Forelimb muscle (tissue), 1 donor: ENCODE results near the gene GOLGA8O. TPM values are rescaled to one million over a fixed set of nuclear protein-coding genes. Genes with fewer than 3 reads are reported as not detected.
"Not testable (repeated sequence)": the region's sequence is repeated elsewhere in the genome, so short reads cannot be mapped to it uniquely, and the experiment has no call there.

ENCODE experiments used
- DNase-seq: peaks from one replicate; pipeline ENCODE4 v3.0.0-alpha.2; 2013; ENCODE audit warnings: low read depth
- polyA plus RNA-seq: library from polyadenylated mRNA; unstranded; fragments of 120-200 nt; gene quantifications from one replicate; pipeline ENCODE4 v1.2.1, GENCODE V29; 2013; ENCODE audit not compliant: insufficient read length

Gene GOLGA8O, protein sequence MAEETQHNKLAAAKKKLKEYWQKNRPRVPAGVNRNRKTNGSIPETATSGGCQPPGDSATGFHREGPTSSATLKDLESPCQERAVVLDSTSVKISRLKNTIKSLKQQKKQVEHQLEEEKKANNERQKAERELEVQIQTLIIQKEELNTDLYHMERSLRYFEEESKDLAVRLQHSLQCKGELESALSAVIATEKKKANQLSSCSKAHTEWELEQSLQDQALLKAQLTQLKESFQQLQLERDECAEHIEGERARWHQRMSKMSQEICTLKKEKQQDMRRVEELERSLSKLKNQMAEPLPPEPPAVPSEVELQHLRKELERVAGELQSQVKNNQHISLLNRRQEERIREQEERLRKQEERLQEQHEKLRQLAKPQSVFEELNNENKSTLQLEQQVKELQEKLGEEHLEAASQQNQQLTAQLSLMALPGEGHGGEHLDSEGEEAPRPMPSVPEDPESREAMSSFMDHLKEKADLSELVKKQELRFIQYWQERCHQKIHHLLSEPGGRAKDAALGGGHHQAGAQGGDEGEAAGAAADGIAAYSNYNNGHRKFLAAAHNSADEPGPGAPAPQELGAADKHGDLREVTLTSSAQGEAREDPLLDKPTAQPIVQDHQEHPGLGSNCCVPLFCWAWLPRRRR
- polyA plus RNA-seq, result 0.92 TPM

DNA sequence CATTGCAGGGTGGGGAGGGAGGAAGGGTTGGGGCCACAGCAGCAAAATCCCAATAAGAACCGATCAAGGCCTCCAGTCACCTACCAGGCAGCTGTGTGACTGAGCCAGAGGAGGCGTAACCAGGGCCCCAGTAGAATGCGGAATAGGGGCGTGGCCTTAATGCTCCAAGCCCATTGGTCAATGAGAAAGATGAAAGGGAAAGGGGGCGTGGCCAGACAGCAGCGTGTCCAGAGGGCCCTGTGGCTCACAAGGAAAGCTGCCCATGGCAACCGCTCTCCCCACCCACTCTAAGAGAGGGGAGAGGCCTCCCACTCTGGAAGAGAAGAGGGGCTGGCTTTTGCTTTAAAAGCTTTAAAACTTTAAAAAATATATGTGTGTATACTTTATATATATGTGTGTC is at the start of gene GOLGA8O:
Gene GOLGA8O, minus strand, starts transcription at position 101 of the 400 bp plus-strand sequence. Its CDS starts 98 bp downstream, at position 3.
- not testable (repeated sequence) for DNase-seq

DNA sequence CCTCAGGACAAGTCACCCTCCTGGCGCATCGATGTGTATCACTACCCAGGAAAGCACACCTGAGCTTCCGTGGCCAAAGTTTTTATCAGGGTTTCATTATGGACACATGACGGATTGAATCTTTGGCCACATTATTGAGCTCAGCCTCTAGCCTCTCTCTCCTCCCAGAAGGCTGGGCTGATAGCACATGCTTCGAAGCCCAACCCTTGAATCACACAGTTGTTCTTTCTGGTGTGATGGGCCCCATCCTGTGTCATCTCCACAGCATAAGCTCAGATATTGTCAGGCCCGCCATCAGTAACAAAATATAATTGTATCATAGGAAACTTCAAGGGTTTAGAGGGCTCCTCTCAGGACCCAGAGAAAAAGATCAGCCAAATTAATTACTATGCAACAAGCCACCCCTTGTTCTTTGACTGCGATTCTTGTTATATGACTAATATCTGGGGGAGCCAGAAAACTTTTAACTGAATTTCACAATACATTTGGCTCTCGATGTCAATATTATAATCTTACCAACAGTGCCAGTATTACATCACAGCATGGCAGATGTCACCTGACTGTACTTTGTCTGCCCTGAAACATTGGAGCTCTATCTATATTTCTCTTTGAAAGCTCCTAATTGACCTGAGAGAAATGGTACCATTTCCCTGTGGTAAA is 48.8 kb upstream of the GOLGA8O start:
- not testable (repeated sequence) for DNase-seq

DNA sequence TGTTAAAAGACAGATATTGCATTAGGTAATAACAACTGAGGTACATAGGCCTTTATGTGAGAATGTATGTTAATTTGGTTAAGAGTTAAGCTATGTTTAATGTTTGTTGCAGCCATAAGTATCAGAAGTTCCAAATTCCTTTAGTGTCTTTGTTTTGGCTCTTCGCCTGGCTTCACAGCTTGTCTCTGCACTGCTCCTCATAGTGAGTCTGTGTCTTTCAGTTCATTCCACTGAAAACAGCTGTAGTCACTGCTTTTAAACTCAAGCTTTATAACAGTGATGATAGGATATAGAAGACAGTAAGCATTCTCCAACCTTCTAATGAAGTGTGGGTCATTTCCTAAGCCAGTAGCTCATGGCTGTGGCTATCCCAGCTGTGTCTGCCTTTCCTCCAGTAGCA is 47.5 kb upstream of the GOLGA8O start:
- DNase-seq, result peak; percentile 5

DNA sequence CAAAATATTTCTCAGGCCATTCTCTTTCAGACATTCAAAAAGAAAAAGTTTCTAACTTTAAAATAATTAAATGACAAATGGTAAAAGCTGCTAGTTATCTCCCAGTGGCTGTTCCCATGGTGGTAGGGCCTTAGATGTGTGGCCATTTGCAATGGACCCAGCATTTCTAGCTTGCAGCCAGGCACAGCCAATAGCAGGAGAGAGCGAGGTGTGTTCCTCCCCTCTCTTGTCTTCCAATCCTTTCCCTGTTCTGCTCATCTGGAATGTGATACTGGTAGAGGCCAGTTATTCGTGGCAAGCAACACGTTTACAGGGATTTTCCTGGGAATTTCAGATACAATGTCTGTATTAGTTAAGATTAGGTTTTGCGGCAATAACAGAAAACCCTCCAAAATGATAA is 37.3 kb upstream of the GOLGA8O start:
- DNase-seq, result not testable (repeated sequence)

DNA sequence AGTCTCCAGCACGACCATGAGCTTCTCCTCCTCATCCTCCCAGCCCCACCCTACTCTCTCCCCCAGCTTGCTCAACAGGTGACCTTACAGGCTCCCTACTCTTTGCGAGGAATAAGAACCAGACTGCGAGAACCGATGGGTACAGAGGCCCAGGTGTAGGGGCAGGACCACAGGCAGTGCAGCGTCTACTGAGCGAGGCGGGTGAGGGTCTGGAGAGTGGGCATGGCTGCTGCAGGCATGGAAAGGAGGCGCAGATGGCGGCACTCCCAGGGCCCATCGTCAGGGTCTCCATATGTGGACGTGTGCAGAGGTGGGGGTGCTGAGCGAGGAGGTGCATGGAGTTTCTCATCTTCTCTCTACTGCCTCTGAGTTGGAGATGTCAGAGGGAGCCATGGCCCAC is 31.0 kb upstream of the GOLGA8O start:
- not testable (repeated sequence) for DNase-seq

DNA sequence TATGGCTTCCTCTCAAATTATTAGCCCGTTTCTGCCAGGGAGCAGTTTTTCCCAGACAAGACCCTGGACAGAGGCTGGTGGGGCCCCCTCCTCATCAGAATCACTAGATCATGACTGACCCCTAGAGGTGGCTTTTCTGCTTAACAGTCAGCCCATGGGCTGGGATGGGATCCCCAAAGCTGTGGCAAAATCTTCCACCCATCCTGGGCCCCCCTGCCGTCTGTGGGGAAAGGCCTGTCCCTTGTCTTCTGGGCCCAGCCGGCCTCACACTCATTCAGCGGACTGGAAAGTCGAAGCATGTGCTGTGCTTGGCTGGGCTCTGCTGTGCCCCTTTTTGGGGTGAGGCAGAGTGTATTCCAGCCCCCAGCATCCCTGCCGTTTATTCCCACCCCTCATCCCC is 27.9 kb upstream of the GOLGA8O start:
- not testable (repeated sequence) for DNase-seq

DNA sequence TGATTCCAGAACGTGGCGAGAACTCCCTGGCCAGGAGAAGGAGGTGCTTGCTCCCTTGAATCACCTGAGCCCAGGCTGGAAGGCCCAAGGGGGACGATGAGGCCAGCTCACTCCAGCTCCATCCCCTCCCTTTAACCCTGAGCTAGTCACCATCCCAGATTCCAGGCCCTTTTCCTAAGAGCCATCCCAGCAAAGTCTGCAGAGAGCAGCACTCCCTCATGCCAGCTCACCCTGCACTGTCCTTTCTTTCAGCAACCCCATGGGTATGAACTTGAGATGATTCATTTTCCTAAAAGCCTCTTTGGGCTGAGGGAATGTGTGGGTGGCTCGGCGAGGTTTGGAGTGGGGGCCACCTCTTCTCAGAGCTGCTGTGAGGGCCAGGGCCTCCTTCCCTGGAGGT is 26.2 kb upstream of the GOLGA8O start:
- not testable (repeated sequence) for DNase-seq

DNA sequence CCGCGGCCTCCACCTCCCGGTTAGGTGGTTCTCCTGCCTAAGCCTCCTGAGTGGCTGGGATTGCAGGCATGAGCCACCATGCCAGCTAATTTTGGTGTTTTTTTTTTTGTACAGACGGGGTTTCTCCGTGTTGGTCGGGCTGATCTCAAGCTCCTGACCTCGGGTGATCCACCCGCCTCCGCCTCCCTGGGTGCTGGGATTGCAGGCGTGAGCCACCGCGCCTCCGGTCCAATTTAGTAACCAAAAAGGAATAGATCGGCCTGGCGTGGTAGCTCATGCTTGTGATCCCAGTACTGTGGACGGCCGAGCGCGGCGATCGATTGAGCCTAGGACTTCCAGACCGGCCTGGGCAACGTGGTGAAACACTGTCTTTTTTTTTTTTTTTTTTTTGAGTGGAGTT is 12.6 kb upstream of the GOLGA8O start:
- not testable (repeated sequence) for DNase-seq

DNA sequence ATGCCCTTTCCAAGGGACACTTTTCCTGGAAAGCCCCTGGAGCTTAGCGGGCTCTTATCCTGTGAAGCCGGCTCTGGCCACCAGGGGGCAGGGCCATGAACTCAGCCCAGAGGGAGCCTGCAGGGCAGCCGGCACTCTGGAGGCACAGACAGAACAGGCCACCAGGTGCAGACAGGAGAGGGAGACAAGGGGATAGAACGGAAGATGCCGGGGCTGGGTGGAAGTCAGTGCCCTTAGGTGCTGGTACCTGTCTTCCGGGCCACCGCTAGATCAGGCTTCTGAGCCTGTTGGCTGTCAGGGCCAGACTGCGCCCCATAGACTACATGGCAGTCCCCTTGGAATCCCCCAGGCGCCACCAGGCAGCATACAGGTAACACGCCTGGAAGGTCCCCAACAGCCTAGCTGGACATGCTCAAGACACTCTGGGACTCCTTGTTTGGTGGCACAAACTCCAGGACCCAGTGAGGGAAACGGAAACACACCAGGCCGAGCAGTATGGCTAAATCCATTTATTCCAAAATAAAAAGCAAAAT is 14.9 kb downstream of the GOLGA8O start:
- DNase-seq, result not testable (repeated sequence)

DNA sequence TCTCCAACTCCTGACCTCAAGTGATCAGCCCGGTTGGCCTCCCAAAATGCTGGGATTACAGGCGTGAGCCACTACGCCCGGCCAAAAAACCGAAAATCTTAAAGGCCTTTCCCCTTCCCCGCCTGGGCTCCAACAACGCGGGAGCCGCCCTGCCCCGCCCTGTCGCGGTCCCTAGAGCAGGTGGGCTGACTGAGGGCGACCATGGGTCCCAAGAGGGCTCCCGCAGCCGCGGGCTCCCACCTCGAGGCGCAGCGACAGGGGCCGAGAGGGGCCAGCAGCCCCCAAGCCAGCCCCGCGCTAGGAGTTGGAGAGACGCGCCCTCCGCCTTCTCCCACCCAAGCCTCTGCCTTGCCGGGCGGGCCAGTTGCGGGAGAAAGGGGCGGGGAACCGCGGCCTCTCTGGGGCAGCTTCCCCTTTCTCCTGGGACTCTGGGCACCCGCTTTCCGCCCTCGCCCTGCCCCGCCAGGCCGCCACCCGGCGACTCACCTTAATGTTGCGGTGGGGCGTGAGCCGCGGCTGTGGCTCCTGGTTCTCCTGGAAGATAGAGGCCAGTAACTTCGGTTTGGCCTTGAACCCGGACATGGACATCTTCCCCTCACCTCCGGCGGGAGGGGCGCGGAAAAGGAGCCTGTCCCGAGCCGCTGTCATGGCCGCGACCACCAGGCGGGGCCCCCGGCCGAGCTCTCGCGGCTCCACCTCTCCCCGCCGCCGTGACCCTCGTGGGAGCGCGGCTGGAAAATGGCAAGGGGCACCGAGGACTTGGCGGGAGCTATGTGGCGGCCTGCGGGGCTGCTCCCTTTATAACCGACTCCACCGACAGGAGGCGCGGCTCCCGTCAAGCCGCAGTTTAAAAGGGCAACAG is 21.1 kb downstream of the GOLGA8O start:
- DNase-seq, result not testable (repeated sequence)

DNA sequence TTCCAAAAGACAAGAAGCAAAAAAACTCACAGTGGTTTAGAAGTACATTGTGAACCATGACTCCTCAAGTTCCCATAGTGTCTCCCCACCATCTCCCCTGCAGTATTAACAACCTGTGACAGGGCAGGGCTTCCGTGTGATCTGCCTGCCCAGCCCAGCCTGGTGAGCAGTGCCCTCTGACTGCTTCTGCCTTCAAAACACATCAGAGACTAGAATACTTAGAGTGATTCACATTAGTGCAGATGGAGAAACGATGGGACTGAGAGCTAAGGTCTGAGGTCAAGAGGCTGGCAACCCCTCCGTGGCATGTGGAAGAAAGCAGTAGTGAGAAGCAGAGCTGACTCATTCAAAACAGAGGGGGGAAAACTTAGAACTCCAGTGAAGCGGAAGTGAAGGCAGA is 27.8 kb downstream of the GOLGA8O start:
- not testable (repeated sequence) for DNase-seq

DNA sequence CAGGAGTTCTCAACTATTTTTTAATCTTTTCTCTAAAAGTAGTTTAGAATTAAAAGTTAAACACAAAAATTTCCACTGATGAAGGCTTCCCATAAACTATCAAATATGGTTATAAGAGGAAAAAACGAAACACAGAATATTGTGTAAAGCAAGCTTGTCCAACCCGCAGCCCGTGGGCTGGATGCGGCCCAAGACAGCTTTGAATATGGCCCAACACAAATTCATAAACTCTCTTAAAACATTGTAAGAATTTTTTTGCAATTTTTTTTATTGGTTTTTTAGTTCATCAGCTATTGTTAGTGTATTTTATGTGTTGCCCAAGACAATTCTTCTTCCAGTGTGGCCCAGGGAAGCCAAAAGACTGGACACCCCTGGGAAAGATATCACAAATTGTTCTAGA is 28.9 kb downstream of the GOLGA8O start:
- peak; percentile 6 for DNase-seq

DNA sequence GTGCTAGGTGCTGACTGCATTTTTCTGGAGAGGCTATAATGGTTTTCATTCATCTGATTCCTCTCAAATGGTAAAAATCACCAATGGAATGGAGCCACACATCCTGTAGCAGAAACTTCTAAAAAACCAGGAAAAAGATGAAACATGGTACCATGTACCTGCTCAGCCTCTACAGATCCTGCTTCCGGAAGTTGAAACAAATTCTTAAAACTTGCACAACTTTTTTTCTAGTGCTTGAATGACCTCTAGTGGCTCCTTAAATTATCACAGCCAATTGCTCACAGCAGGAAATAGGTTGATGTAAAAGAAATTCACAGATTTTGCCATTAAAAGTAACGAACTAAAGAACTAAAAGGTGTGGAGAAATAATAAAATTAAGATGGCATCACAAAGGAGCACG is 47.5 kb downstream of the GOLGA8O start:
- DNase-seq, result not testable (repeated sequence)

DNA sequence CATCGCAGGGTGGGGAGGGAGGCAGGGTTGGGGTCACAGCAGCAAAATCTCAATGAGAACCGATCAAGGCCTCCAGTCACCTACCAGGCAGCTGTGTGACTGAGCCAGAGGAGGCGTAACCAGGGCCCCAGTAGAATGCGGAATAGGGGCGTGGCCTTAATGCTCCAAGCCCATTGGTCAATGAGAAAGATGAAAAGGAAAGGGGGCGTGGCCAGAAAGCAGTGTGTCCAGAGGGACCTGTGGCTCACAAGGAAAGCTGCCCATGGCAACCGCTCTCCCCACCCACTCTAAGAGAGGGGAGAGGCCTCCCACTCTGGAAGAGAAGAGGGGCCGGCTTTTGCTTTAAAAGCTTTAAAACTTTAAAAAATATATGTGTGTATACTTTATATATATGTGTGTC is 52.2 kb downstream of the GOLGA8O start, which contains the start of gene GOLGA8K:
Gene GOLGA8K, minus strand, starts transcription at position 101 of the 400 bp plus-strand sequence. Its CDS starts 98 bp downstream, at position 3.
- DNase-seq, result not testable (repeated sequence)

DNA sequence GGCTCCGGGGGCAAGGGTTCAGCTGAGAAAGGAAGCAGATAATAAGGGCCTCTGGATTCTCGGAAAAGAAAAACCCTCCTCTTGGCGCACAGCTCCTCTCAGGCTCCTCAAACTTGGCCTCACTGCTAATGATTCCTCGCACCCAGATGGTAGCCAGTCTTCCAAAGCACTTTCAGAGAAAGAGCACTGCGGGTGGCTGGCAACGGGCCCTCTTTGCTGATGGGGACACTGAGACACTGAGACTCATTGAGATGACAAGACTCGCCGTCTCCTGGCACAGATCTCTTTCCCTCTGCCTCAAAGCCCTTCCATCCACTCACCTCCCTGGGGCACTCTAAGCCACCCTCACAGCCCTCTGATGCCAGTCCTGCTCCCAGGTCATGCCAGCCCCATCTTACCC is 58.9 kb downstream of the GOLGA8O start:
- DNase-seq, result not testable (repeated sequence)

Other genes starting within 250 kb of the GOLGA8O start
- 1.9 TPM for gene GOLGA8K, start 52.3 kb downstream of the GOLGA8O start, polyA plus RNA-seq
- 19.5 TPM for gene GOLGA8N, start 137.8 kb upstream of the GOLGA8O start, polyA plus RNA-seq
- 14.4 TPM for gene ARHGAP11A, start 159.9 kb upstream of the GOLGA8O start, polyA plus RNA-seq
- gene SCG5, start 186.1 kb upstream of the GOLGA8O start, polyA plus RNA-seq, result 8.5 TPM